Medulla oblongata (tissue), 1 donor: ENCODE measurements around the gene TRAPPC2L.
"Not testable (repeated sequence)": the region's sequence is repeated elsewhere in the genome, so short reads cannot be mapped to it uniquely, and the experiment has no call there.

Source experiments
- DNase-seq: peaks from one replicate; pipeline ENCODE4 v3.0.0-alpha.2; 2015; ENCODE audit errors: extremely low spot score

TRAPPC2L gene

DNA sequence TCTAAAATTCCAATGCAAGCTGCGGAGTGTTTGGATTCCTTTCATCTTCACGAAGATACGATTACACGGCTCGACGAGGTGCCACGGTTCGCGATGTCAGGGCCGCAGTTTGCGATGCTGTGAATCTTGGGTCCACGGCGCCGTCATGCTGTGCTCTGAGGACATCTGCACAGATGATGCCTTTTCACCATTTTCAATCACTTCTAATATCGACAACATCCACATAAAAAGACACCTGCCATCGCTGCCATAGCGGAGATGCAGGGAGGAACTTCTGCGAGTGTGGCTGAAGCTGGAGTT lies 38.4 kb upstream of the TRAPPC2L start:
- DNase-seq, result no peak

- DNase-seq, result no peak
These were observed 37.8 kb upstream of the TRAPPC2L start for GRCh38 chr16:88819126-88819525.

DNA sequence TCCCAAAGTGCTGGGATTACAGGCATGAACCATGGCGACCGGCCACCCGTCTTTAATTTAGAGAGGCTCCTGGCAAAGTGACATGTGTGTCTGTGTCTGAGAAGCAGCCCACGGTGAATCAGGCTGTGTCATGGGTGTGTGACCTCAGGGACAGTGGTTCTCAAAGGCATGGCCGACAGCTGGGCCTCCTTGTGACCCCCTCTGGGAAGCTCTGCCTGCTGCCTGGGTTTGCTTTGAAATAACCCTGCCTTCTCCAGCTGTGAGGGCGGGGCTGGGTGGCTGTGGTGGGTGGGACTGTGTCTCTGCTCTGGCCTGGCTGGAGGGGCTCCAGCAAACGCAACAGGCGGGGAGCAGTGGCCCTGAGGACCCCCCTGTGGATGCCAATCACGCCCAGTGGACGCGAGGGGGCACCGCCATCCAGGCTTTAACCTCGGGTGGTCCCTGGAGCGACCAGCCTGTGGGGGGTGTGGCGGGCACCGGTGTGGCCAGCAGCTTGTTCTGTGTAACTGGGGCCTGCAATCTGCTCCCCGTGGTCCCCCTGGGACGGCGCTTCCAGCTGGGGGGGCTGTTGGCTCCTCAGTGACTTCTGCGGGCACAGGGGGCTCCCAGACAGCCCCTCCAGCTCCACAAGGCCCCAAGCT lies 36.4 kb upstream of the TRAPPC2L start:
- no peak for DNase-seq

GRCh38 chr16:88821168-88821850 lies 35.6 kb upstream of the TRAPPC2L start:
- no peak for DNase-seq

DNA sequence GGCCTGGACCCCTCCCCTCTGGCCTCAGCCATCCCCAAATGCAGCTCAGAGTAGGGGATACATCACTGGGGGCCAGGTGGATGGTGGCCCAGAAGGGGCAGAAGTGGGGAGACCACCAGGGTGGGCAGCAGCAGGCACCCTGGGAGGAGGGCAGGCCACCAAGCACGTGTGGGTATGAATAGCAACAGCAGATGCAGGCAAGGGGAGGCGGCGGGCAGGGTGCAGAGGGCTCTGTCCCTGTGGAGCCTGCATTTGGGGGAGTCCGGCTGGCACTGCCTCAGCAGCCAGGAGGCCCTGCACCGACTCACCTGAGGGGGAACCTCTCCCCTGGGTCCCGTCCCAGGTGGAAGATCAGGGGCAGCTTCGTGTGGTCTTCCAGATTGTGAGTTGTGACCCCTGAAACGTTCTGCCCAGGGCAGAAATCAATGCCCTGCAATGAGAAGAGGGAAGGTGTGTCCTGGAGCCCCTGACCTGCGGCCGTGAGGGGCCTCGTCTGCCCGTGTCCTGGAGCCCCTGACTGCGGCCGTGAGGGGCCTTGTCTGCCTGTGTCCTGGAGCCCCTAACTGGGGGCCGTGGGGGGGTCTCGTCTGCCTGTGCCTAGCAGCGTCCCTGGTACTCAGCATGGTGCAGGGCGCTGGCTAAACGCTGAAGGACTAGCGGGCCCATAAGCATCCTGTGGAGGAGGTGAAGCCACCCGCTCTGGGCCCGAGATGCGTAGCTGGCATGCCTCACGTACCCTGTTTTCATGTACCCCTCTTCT lies 34.5 kb upstream of the TRAPPC2L start:
- DNase-seq, result no peak

DNA sequence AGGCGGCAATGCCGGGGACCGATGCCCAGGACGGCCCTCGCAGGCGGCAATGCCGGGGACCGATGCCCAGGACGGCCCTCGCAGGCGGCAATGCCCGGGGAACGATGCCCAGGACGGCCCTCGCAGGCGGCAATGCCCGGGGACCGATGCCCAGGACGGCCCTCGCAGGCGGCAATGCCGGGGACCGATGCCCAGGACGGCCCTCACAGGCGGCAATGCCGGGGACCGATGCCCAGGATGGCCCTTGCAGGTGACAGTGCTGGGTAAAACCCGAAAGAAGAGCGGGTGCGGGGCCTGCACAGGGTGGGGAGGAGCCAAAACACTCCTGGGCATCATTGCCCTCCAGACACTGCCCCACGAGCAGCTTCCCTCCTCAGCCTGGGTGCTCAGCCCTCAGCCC lies 33.3 kb upstream of the TRAPPC2L start:
- not testable (repeated sequence) for DNase-seq

DNA sequence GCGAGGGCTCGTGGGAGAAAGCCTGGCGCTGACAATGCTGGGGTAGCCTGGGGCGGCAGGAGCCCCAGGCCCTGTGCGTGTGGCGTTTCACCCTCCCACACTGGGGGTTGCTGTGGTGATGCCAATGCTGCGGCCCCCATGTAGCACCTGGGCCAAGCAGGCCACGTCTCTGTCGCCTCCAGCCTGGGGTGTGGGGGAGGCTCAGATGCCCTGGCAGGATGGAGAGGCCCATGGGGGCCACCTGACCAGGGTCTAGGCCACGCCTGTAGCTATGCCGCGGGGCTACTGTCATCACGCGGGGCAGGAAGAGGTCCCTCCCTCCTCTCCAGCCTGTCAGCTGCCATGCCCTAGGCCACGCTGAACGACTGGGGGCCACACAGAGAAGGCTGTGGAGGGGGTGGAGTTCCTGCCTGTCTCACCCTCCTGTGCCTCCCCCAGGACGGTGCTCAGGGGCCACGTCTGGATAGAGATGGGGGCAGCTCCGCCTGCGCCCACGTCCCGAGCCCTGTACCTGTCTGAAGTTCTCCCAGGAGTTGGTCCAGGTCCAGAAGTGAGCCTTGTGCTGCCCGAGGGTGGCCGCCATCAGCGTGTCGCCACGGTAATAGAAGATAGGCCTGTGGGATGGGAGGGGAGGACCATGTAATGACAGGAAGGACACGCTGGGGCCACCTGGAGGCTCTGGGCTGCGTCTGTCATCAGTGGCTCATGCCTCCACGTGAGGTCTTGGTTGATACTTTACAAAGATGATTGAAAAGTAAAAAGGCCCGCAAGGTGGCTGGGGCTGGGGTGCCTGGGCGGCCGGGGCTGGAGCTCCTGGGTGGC lies 32.5 kb upstream of the TRAPPC2L start:
- no peak for DNase-seq

GRCh38 chr16:88825146-88825545 lies 31.8 kb upstream of the TRAPPC2L start:
- no peak for DNase-seq

- DNase-seq, result no peak
These were observed 30.7 kb upstream of the TRAPPC2L start for GRCh38 chr16:88826070-88826840.

DNA sequence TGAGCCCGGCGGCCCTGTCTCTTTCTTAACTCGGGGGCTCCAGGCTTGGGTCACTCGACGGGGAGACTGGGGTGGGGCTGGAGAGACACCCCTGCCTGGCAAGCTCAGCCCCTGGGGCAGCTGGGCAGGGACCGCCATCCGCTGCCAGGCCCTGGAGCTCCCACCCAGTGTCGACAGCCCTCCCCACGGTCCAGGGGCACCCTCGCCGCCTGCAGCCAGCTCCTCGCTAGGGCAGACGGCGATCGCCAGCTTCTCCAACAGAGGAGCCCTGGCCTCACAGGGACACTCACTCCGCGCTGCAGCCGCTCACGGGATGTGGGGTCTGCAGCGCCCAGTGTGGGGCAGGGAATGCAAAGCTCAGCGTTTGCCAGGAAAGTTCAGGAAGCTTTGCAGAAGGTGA lies 29.2 kb upstream of the TRAPPC2L start:
- no peak for DNase-seq

DNA sequence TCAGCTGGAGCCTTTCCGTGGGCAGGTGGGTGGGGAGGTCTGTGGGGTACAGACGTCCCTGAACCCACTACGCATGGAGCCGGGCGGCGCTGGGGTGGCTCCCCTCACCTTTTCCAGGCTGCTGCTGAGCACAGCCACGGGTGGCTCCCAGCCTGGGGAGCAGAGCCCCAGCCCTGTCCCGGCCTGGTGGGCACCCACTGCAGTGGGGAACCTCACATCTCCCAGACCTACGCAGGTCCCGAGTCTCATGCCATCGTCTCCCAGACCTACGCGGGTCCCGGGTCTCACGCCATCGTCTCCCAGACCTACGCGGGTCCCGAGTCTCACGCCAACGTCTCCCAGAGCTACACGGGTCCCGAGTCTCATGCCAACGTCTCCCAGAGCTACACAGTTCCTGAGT lies 28.2 kb upstream of the TRAPPC2L start:
- no peak for DNase-seq

- no peak for DNase-seq
These were observed 26.7 kb upstream of the TRAPPC2L start for GRCh38 chr16:88830258-88830657.

DNA sequence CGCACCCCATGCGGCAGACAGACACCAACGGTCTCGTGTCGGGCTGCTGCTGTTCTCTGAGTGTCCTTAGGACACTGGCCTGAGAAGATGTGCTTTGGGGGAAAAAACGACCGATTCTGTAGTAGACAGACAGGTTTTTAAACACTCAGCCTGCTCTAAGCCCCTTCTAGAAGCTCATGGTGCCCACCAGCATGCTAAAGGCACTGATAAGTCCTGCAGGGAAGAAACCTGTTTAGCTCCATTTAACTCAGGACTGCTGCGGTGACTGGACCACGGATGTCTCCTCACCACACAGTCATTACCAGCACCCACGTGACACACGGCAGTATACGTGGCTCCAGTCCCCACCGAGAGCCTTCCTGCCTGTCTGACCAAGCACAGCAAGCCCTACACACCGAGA lies 26.1 kb upstream of the TRAPPC2L start:
- no peak for DNase-seq

DNA sequence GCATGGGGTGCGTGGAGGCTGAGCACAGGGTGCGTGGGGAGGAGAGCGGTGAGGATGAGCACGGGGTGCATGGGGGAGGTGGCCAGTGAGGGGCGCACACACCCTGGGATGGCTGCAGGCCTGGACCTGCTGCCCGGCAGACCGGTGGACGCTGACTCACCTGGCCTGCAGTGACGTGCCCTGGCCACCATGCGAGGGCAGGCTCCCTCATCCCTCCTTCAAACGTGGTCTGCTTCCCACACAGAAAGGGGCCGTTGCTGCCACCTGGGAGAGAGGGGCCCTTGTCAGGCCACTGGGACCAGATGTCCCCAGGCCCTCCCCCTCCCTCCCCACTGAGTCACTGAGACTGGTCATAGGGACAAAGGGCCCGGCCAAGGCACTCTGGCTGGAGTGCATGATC lies 25.1 kb upstream of the TRAPPC2L start:
- no peak for DNase-seq

DNA sequence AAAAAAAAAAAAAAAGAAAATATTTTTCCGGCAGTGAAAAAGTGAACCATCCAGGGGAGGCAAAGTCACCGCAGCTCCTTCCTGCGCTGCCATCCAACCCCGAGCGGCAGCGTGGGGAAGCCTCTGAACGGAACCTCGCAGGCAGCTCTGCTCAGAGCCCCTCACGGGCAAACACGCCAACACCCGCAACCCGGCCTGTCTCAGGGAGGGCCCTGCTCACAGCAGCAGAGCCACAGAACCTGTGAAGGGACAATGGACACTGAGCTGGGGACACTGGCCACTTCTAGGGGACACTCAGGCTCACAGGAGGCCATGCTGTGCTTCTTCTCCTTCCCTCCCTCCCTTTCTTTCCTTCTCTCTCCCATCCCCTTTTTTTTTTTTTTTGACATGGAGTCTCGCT lies 23.8 kb upstream of the TRAPPC2L start:
- DNase-seq, result no peak

DNA sequence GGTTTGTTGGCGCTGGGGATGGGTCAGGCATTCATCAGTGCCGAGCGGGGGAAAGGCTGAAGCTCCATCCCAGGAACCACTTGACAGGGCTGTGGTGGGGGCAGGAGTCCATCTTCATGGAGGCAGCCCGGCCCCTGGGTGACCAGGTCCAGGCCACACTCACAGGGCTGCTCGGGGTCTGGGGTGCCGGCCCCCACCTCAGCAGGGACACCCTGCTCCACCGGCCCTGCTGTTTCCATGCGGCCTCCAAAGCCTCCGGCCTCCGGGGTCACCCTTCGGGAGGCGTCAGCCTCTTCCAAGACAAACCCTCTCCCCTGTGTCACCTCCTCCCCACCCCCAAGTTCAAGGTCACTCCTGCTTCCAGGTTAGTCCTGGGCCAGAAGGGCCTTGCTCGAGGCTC lies 22.3 kb upstream of the TRAPPC2L start:
- no peak for DNase-seq

DNA sequence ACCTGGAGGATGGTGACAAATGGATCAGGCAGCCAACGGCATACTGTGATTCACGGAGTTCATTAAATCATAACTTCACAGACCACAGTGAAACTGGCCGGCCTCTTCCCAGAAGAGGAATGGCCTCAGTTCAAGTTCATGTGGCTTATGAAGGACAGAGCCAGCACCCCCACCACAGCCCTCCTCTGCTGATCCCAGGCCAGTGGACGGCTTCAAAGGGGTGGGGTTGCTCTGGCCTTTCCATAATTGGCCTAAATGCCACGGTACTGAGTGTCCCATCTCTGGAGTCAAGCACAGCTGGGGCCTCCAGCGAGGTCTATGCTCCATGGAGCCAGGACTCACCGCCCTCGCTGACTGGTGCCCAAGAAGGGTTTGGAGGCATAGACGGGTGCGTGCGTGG lies 21.5 kb upstream of the TRAPPC2L start:
- DNase-seq, result no peak

DNA sequence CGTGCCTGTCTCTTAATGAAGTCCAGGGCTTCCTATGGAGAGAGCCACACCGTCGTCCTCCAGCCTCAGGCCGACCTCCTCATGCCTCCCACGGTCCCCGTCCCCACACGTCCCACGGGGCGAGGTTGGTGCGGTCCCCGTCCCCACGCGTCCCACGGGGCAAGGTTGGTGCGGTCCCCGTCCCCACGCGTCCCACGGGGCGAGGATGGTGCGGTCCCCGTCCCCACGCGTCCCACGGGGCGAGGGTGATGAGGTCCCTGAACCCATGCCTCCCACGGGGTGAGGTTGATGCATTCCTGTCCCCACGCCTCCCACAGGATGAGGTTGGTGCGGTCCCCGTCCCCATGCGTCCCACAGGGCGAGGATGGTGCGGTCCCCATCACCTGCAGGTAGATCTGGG lies 21.1 kb upstream of the TRAPPC2L start:
- no peak for DNase-seq

DNA sequence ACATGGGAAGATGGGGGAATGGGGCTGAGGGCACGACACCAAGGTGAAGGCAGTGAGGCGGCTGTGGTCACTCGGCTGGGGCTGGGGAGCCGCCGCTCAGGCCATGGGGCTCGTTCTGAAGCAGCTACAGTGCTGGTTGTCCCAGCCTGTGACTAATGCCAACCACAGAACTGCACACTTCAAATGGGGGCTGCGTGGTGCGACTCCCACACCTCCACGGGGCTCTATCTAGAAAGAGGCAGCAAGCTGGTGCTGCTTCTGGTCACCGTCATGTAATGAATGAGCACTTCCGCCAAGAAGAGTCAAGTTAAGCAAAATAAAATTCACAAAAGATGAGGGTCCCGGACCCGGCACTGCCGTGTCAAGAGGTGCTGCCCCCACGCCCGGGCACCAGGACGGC lies 20.1 kb upstream of the TRAPPC2L start:
- DNase-seq, result no peak

DNA sequence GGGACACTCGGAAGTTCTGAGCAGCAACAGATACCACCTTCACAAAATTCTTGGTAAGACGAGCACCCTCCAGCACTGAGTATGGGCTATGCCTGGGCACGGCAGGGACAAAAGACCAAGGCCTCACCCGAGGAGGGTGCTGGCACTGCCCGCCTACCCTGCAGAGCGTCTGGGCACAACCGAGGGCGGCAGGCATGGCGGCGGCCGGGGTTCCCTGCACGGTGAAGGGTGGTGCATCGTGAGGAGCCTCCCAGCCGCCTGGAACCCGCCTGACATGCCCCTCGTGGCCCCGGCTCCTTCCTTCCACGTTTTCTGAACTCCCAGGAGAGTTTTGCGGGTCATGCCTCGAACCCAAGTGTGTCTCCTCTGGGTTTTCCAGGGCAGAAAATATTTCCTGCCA lies 19.1 kb upstream of the TRAPPC2L start:
- DNase-seq, result no peak

- no peak for DNase-seq
These were observed 18.4 kb upstream of the TRAPPC2L start for GRCh38 chr16:88838566-88838965.
